ENCODE measurements around the gene PCSK5.

GRCh38 chr9:75912951-75913350, 22.5 kb downstream of the PCSK5 start:
- TF ChIP-seq CTCF (IDR thresholded peaks at IDR 0.05) (no peak), POLR2A (IDR thresholded peaks at IDR 0.05) (no peak)

Measured in right lobe of liver (tissue), 4 donors.